Subcutaneous adipose tissue (tissue), 4 donors: ENCODE results near the gene MAP6. TPM values are rescaled to one million over a fixed set of nuclear protein-coding genes. Genes with fewer than 3 reads are reported as not detected.

Experiments
- CTCF ChIP-seq: fragments of 450-650 bp; IDR thresholded peaks from one replicate; pipeline ENCODE4 v1.5.1; 2016; ENCODE audit warnings: low read depth, mild to moderate bottlenecking, control low read depth, antibody characterized with exemption, moderate library complexity
- total RNA-seq, 4 donors: library from RNA; depleted of rRNA; stranded (reverse); fragments of >200 nt; gene quantifications; one replicate each; pipeline ENCODE4 v1.1.0, GENCODE V29; 2016

MAP6 gene
- 1 to 10 TPM; 2.0 to 5.1 (median 4.0) TPM for total RNA-seq

DNA sequence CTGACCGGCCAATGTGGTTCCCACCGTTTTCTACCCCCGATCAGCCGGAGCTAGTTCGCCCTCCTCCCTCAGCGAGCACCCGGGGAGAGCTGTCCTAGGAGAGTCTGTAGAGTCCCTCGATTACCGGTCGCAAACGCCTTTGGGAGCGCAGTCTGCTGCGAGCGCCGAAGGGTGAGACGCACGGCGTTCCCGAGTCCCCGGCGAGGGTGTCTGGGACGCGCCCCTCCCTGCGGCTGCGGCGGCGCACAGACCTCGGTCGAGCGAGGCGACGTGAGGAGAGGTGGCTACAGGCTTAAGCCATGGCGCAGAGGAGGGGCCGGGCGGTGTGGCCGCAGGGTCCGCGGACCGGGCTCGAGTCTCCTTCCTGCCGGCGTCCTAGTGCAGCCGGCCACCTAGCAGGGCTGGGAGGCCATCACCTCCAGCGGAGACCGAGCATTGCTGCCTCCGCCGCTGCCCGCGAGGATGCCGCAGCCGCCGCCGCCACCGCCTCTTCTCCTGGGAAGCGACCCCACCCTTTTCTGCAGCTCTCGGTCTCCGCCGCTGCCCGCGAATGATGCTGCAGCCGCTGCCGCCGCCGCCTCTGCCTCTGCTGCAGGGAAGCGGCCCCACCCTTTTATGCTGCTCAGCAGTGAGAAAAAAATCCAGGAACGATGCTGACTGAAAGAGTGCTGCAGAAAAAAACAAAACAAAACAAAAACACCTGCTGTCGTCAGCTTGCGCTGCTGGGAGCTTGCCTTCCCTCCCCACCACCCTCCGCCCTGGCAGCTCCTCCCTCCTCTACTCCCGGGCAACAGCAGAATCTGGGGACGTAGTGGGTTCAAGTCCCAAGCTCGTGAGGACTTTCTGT, at the start of gene MAP6:
Gene MAP6 (minus strand): TSS at position 588 of the 847 bp plus-strand sequence. CDS start 669 bp downstream, outside the sequence.
- no peak for TF ChIP-seq CTCF

DNA sequence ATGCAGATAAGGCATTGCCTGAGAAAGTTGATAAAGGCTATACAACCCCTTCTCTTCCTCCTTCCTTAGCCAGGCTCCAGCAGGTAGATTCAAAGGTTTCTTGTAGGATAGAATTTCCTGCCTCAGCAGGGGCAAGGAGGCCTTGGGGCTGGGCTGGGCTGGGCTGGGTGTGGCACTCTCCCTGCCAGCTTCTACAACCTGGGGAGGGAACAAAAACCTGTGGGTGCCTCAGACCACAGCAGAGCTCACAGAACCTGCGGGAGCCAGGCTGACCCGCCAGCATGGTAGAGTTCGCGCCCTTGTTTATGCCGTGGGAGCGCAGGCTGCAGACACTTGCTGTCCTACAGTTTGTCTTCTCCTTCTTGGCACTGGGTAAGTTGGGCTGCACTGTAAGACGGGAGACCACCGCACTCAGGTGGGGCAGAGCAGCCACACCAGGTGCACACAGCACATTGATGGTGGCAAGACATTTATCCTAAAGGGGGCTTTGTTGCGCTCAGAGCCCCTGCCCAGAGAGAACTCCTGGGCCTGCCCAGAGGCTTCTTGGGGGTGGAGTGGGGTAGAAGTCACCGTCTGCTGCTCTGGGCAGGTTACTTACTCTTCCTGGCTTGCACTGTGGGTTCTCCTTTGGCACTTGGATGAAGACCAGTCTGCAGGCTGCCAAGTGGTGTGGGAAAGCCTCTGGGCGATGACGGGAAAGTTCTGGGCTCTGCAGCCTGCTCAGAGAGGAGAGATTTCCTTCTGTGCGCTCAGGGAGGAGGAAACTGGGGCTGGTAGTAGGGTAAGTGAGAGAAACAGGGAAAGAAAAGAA, 49.0 kb upstream of the MAP6 start, which contains the start of gene MOGAT2:
Gene MOGAT2 (plus strand): TSS at position 231 of the 811 bp plus-strand sequence. CDS start 51 bp downstream, at position 282.
- no peak for TF ChIP-seq CTCF

GRCh38 chr11:75716659-75717058, 47.8 kb upstream of the MAP6 start:
- TF ChIP-seq CTCF = no peak

- no peak for TF ChIP-seq CTCF
These were observed 46.9 kb upstream of the MAP6 start for GRCh38 chr11:75715688-75716087.

DNA sequence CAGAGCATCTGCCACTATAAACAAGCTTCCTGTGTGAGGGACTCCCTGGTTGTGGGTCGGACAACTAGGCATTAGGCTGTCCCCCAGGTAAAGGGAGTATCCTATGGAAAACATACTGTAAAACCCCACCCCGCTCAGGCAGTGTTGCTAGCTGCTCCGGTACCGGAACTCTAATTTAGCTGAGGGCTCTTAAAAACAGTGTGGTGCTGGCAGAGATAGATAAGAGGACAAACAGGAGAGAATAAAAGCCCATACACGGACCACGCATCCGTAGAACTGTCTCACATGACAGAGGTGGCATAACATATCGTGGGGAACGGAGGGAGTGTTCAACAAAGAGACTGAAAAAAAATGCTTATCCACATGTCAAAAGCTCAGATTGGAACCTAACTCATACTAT, 45.4 kb upstream of the MAP6 start:
- TF ChIP-seq CTCF = no peak

DNA sequence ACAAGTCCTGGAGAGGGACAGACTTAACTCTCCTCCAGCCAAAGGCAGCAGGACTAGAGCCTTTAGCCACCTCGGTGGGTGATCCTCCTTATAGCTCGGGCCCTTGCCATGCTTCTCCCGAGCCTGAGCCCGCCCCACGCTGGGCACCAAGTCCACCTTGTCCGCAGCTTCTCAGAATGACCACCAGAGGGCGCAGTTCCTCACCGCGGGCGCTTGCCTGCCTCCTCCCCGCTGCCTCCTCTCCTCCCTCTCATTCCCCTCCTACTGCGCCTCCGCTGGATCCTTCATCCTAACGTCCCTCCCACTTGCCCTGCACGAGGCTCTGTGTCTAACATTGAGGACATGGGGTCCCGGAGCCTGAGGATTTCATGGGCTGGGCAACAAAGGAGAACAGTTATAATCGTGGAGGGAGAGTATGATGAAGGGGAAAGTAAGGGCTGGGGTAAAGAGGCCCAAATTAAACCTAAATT, 37.5 kb upstream of the MAP6 start:
- no peak for TF ChIP-seq CTCF

- no peak for TF ChIP-seq CTCF
These were observed 36.7 kb upstream of the MAP6 start for GRCh38 chr11:75705541-75705940.
